G401 (cell line): ENCODE results near the gene TCERG1L. TPM values are rescaled to one million over a fixed set of nuclear protein-coding genes. Genes with fewer than 3 reads are reported as not detected.

ENCODE experiments used
- DNase-seq: peaks from one replicate; pipeline ENCODE4 v3.0.0-alpha.2; 2015; ENCODE audit warnings: low spot score
- in situ Hi-C: cut with HindIII; loops from 2 replicates; pipeline ENCODE4 v1.10.0; 2016; ENCODE audit warnings: low sequenced_read_pairs, mixed read lengths
- total RNA-seq: library from RNA; depleted of rRNA; stranded (reverse); fragments of >200 nt; shearing (Covaris generic); gene quantifications from 2 replicates; pipeline ENCODE4 v1.2.3, GENCODE V29; 2014

Gene TCERG1L
- total RNA-seq, 1 experiment from 2014 or later = not detected

GRCh38 chr10:131049016-131049415 lies 262.5 kb downstream of the TCERG1L start:
- in situ Hi-C loops = no loop called here
- DNase-seq = peak; percentile 15

GRCh38 chr10:131048606-131049005 lies 262.9 kb downstream of the TCERG1L start:
- in situ Hi-C loops = no loop called here
- no peak for DNase-seq

- in situ Hi-C loops = no loop called here
- DNase-seq = no peak
Observed at GRCh38 chr10:131047501-131047900, 264.0 kb downstream of the TCERG1L start.

- in situ Hi-C loops = no loop called here
- no peak for DNase-seq
Observed at GRCh38 chr10:131046194-131046593, 265.3 kb downstream of the TCERG1L start.

GRCh38 chr10:131044379-131045111 lies 267.0 kb downstream of the TCERG1L start:
- in situ Hi-C loops = no loop called here

GRCh38 chr10:131043039-131043691 lies 268.4 kb downstream of the TCERG1L start:
- in situ Hi-C loops = no loop called here
- DNase-seq = peak; percentile 23

More at GRCh38 chr10:131044379-131045111, 267.0 kb downstream of the TCERG1L start:
- DNase-seq = no peak
